K562 (cell line): ENCODE measurements around the gene KCNJ5. TPM values are rescaled to one million over a fixed set of nuclear protein-coding genes. Genes with fewer than 3 reads are reported as not detected.

Experiments
- ATAC-seq: fragments of 200-7000 bp; cut with Tn5 transposase; 3 replicates; pipeline ENCODE4 v1.9.1; 2020; ENCODE audit warnings: moderate library complexity
- BruUV-seq: library from RNA; stranded (reverse); fragments of 400-500 nt; replicated peaks from 2 replicates; lab custom pipeline; 2021; lab: Mats Ljungman, UMichigan
- CTCF ChIA-PET: fragments of 300-600 bp; formaldehyde crosslinking; extraction: SDS; loops from one replicate; lab custom pipeline; 2021; ENCODE audit warnings: low intra/inter-chr PET ratio; lab: Yijun Ruan, JAX
- POLR2A ChIA-PET: fragments of 300-600, 350-650 bp; sonication (Branson Sonifier 250); formaldehyde crosslinking; extraction: SDS; loops from one replicate; lab custom pipeline; 2021; ENCODE audit warnings: antibody characterized with exemption, inconsistent platforms; lab: Yijun Ruan, JAX
- DNase-seq, 4 experiments: peaks; one replicate each; pipeline versions ENCODE4 v3.0.0 to v3.0.0-alpha.2; 2011 to 2018; ENCODE audit warnings: low spot score in 3 of 4, mixed read lengths in 3 of 4; ENCODE audit errors: extremely low read depth in 1 of 4
- FAIRE-seq: peaks from 2 replicates; lab custom pipeline; 2011; peaks lifted over from hg19 to GRCh38; lab: Jason Lieb, UNC
- H2AFZ ChIP-seq: 2 replicates; pipeline ENCODE4 v1.6.0; 2011; ENCODE audit warnings: low read depth, low read length, control low read depth, inconsistent platforms
- H3K27ac ChIP-seq: fragments of 200-600 bp; 3 replicates; pipeline ENCODE4 v1.8.0; 2011; ENCODE audit warnings: low read depth, mild to moderate bottlenecking, control low read depth, inconsistent platforms, low read length, moderate library complexity, mixed read lengths; ENCODE audit errors: extremely low read depth
- H3K27me3 ChIP-seq, 2 experiments: fragments of 300-600 bp in 1 of 2; 2 replicates in 1 of 2; 3 replicates in 1 of 2; pipeline versions ENCODE4 v1.6.0 to v1.8.0; 2011; ENCODE audit warnings: inconsistent platforms in 2 of 2, low read length in 2 of 2, mild to moderate bottlenecking in 1 of 2, mixed read lengths in 1 of 2, moderate library complexity in 1 of 2; ENCODE audit not compliant: control insufficient read depth in 2 of 2, insufficient read depth in 2 of 2
- H3K36me3 ChIP-seq: fragments of 300-600 bp; 3 replicates; pipeline ENCODE4 v1.8.0; 2011; ENCODE audit warnings: mild to moderate bottlenecking, low read length, inconsistent platforms; ENCODE audit not compliant: control insufficient read depth, insufficient read depth
- H3K4me1 ChIP-seq, 2 experiments: fragments of 200-600 bp in 1 of 2; replicated peaks in 1 of 2; 2 replicates in 1 of 2; 3 replicates in 1 of 2; pipeline versions ENCODE4 v1.5.1 to v1.8.0; 2011; ENCODE audit warnings: inconsistent platforms in 2 of 2, low read length in 2 of 2, mild to moderate bottlenecking in 1 of 2, mixed read lengths in 1 of 2, moderate library complexity in 1 of 2; ENCODE audit not compliant: control insufficient read depth in 2 of 2, insufficient read depth in 2 of 2
- H3K4me2 ChIP-seq: 2 replicates; pipeline ENCODE4 v1.6.1; 2011; ENCODE audit warnings: low read length, control low read depth, inconsistent platforms, mixed read lengths; ENCODE audit not compliant: insufficient read depth
- H3K4me3 ChIP-seq: fragments of 200-600 bp; sonication (generic), shearing (Covaris generic); 2 replicates; pipeline ENCODE4 v1.5.1; 2016; ENCODE audit warnings: control low read depth, inconsistent platforms
- H3K79me2 ChIP-seq: fragments of 200-600 bp; 3 replicates; pipeline ENCODE4 v1.8.0; 2011; ENCODE audit warnings: low read length, inconsistent platforms; ENCODE audit not compliant: control insufficient read depth, insufficient read depth
- H3K9ac ChIP-seq, 2 experiments: 2 replicates each; pipeline versions ENCODE4 v1.6.0 to v1.6.1; 2011; ENCODE audit warnings: low read depth in 2 of 2, low read length in 2 of 2, control low read depth in 1 of 2, inconsistent platforms in 1 of 2, mild to moderate bottlenecking in 1 of 2, mixed read lengths in 1 of 2; ENCODE audit not compliant: insufficient read depth in 1 of 2
- H3K9me1 ChIP-seq: one replicate; pipeline ENCODE4 v1.6.0; 2011; ENCODE audit warnings: inconsistent platforms, mild to moderate bottlenecking, low read length, moderate library complexity; ENCODE audit not compliant: control insufficient read depth, insufficient read depth
- H3K9me3 ChIP-seq: replicated peaks from 2 replicates; pipeline ENCODE4 v1.5.1; 2011; ENCODE audit warnings: low read depth, low read length, inconsistent platforms; ENCODE audit not compliant: control insufficient read depth, insufficient read depth
- H4K20me1 ChIP-seq: replicated peaks from 2 replicates; pipeline ENCODE4 v1.6.1; 2011; ENCODE audit warnings: low read length, inconsistent platforms, mixed read lengths; ENCODE audit not compliant: control insufficient read depth, insufficient read depth
- HMGN3 ChIP-seq: IDR thresholded peaks from 2 replicates; pipeline ENCODE4 v1.6.1; 2011; ENCODE audit warnings: borderline replicate concordance, low read depth, mild to moderate bottlenecking, mixed read lengths, low read length; ENCODE audit not compliant: insufficient read length; ENCODE audit errors: extremely low read depth
- KDM2B ChIP-seq: fragments of 250-450 bp; sonication (Bioruptor Pico); IDR thresholded peaks from 2 replicates; pipeline ENCODE4 v1.8.0; 2021; ENCODE audit warnings: mild to moderate bottlenecking, moderate library complexity
- MEIS2 ChIP-seq: fragments of 450-650 bp; IDR thresholded peaks from 2 replicates; pipeline ENCODE4 v1.6.1; 2014; ENCODE audit warnings: mild to moderate bottlenecking; ENCODE audit not compliant: partially characterized antibody
- TEAD1 ChIP-seq, 2 experiments: fragments of 450-650 bp in 1 of 2; sonication (generic) in 1 of 2; formaldehyde crosslinking; IDR thresholded peaks; 2 replicates each; pipeline versions ENCODE4 v1.4.0 to v1.8.0; 2020 to 2022; ENCODE audit warnings: mild to moderate bottlenecking in 2 of 2, missing genetic modification reagents in 1 of 2
- ZC3H4 ChIP-seq: sonication (generic); formaldehyde crosslinking; IDR thresholded peaks from 2 replicates; pipeline ENCODE4 v1.9.0; 2021; ENCODE audit warnings: missing genetic modification reagents, borderline replicate concordance
- ZNF232 ChIP-seq: sonication (generic); formaldehyde crosslinking; IDR thresholded peaks from 2 replicates; pipeline ENCODE4 v1.8.0; 2022; ENCODE audit warnings: mild to moderate bottlenecking, missing genetic modification reagents
- WGBS: fragments of 100-300 bp; shearing (Covaris generic); methylation state at CpG from one replicate; pipeline ENCODE4 v1.1.6; 2016; ENCODE audit warnings: low coverage, mixed read lengths; ENCODE audit not compliant: insufficient coverage; ENCODE audit errors: missing lambda C conversion rate; 5-methylcytosine and 5-hydroxymethylcytosine counted together
- in situ Hi-C: fragments of 300-500 bp; cut with MboI; formaldehyde crosslinking; loops from 4 replicates; pipeline ENCODE4 v1.15.0; 2018; ENCODE audit warnings: inconsistent platforms, mixed read lengths
- intact Hi-C: fragments of 100-400 bp; cut with micrococcal nuclease; formaldehyde crosslinking; loops from 2 replicates; pipeline ENCODE4 v1.14.2; 2022
- polyA plus RNA-seq, 8 experiments: library from polyadenylated mRNA; depleted of rRNA in 4 of 8; stranded (reverse) in 5 of 8; unstranded in 3 of 8; fragments of >200 nt; fragmentation: Nextera tagmentation in 2 of 8; fragmentation: Illumina TruSeq in 1 of 8; extraction: Ambion mirVana in 2 of 8; extraction: Trizol in 1 of 8; gene quantifications; 2 replicates each; pipeline versions ENCODE4 v1.2.1 to v1.2.3, GENCODE V29; 2011 to 2014; ENCODE audit warnings: inconsistent platforms in 1 of 8, missing spikeins in 1 of 8
- total RNA-seq, 7 experiments: library from RNA; depleted of rRNA in 6 of 7; stranded (reverse); fragments of >200 nt in 6 of 7; fragmentation: Illumina TruSeq in 2 of 7; extraction: Trizol in 2 of 7; gene quantifications; 2 replicates each; pipeline versions ENCODE4 v1.2.1 to v1.2.3, GENCODE V29; 2011 to 2021; ENCODE audit warnings: low replicate concordance in 1 of 7
- TF ChIP-seq, protein P1 (sequence below): conservative IDR thresholded peaks from 2 replicates; pipeline ENCODE4 v1.6.1; 2011; ENCODE audit warnings: low read depth, mild to moderate bottlenecking, low read length; ENCODE audit not compliant: control insufficient read depth

KCNJ5 gene
- total and polyA plus RNA-seq, 9 of the 15 experiments (the other 6 are each of a cell fraction or from before 2014, with no cell fraction given), result 0.04 TPM; not detected in 8

DNA sequence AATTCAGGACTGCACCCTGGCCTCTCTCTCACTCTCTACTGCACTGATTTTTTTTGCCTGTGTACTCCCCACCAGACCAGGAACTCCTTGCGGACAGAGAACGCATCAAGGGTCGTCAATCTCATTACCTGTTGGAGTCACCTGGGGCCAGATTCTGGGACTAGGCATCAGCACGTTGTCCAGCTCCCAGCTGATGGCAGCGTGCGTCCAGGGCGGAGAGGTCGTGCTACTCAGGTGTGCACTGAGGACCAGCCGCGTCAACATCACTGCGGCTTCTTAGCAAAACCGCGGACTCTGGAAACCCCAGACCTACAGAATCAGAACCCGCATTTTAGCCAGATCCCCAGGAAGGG is 13.1 kb downstream of the KCNJ5 start (continued):
- no peak for TF ChIP-seq KDM2B (CRISPR knock-in tag)
- no peak for TF ChIP-seq ZC3H4 (CRISPR knock-in tag)
- TF ChIP-seq, all 486 proteins: peak for 0

DNA sequence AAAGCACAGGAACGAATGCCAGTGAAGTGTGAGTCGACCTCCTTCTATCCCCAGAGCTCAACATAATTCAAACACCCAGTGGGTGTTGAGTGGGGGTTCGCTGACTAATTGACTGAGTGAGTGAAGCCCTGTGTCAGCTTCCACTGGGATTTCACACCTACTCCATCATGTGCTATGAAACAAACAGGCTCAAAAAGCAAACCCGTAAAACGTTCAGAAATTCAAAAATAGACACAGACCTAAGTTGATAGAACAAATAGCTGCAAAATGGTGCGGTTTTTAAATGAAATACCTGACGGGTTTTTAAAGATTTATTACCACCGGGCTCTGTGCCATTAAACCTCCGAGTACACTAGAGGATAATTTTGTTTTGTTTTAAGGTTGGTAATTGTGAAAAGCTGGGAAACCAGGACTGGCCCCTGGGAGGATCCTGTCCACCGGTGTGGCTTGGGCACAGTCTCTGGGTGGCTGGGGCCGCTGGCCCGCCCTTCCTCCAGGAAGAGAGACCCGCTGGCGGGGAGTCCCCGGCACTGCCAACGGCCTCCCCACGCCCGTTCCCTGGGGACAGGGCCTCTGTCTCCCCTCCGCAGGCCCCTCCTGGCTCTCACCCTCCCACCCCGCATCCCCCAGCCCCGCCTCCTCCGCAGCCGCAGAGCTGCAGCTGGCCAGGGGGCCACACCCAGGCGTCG is 13.6 kb downstream of the KCNJ5 start:
- H3K4me2 ChIP-seq, result no peak overlapping the region
- ChIA-PET POLR2A (no interaction called here), CTCF (no interaction called here)
- no peak for FAIRE-seq
- H3K9me1 ChIP-seq, result no peaks in the 10 kb centered on the region
- H3K27ac ChIP-seq, result no peak overlapping the region
- H3K27me3 ChIP-seq, result peaks cover 11 to 36% of the 10 kb centered on the region in 2 experiments
- TF ChIP-seq, protein P1, sequence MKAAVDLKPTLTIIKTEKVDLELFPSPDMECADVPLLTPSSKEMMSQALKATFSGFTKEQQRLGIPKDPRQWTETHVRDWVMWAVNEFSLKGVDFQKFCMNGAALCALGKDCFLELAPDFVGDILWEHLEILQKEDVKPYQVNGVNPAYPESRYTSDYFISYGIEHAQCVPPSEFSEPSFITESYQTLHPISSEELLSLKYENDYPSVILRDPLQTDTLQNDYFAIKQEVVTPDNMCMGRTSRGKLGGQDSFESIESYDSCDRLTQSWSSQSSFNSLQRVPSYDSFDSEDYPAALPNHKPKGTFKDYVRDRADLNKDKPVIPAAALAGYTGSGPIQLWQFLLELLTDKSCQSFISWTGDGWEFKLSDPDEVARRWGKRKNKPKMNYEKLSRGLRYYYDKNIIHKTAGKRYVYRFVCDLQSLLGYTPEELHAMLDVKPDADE, result no peak
- TF ChIP-seq ZNF232 (CRISPR knock-in tag), result no peak
- no peak for TF ChIP-seq TEAD1 (CRISPR knock-in tag; IDR thresholded peaks at IDR 0.05)
- TF ChIP-seq HMGN3, result no peak
- TF ChIP-seq MEIS2, result peak; percentile 5
- in situ Hi-C loops, result no loop called here
- 0 out of 5 replicates have a peak, but pooled peaks cover 0 to 4% of the 10 kb centered on the region in 2 experiments for H3K4me1 ChIP-seq
- no peak overlapping the region for H3K4me3 ChIP-seq
- DNase-seq, result peak in 3 of 4 experiments; percentile 18 to 37 (median 35)
- no peaks in the 10 kb centered on the region for H3K79me2 ChIP-seq
- 2% methylated on average over 15 of the region's 25 CpGs for WGBS
- peak; percentile 32 for ATAC-seq
- no peak overlapping the region for H3K9ac ChIP-seq
- H3K36me3 ChIP-seq, result no peaks in the 10 kb centered on the region
- H3K9me3 ChIP-seq, result no peaks in the 10 kb centered on the region
- no TSS peak for BruUV-seq
- no peak overlapping the region for H2AFZ ChIP-seq
- H4K20me1 ChIP-seq, result no peaks in the 10 kb centered on the region; the same call in 1 of the 2 replicates
- intact Hi-C loops, result no loop called here
